GM23248 (cell line): Measurements from ENCODE around the gene ACER3.

Experiments used
- EZH2 ChIP-seq: fragments of 200-600 bp; sonication (generic); IDR thresholded peaks from 2 replicates; pipeline ENCODE4 v1.6.1; 2018; ENCODE audit warnings: antibody characterized with exemption, mild to moderate bottlenecking; ENCODE audit not compliant: insufficient read depth, poor library complexity, severe bottlenecking
- EZH2phosphoT487 ChIP-seq: fragments of 200-600 bp; sonication (generic); IDR thresholded peaks from 2 replicates; pipeline ENCODE4 v1.6.1; 2018; ENCODE audit warnings: antibody characterized with exemption, moderate library complexity, mild to moderate bottlenecking, low read depth; ENCODE audit not compliant: insufficient read depth

DNA sequence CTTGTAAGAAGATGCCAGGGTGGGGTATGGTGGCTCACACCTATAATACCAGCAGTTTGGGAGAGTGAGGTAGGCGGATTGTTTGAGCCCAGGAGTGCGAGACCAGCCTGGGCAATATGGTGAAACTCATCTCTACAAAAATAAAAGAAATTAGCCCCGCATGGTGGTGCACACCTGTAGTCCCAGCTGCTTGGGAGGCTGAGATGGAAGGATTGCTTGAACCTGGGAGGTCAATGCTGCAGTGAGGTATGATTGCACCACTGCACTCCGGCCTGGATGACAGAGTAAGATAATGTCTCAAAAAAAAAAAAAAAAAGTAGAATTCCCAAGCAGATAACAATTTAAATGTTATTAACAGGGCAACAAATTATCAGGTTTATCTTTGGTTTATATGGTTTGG is 20.2 kb downstream of the ACER3 start:
- TF ChIP-seq EZH2phosphoT487, result no peak
- no peak for TF ChIP-seq EZH2
